Ovary (tissue), 9 donors: ENCODE measurements around the gene LMO7. TPM values are rescaled to one million over a fixed set of nuclear protein-coding genes. Genes with fewer than 3 reads are reported as not detected.

Experiments
- DNase-seq, 5 donors: peaks; one replicate each; pipeline ENCODE4 v3.0.0-alpha.2; 2019 to 2020
- H3K27ac ChIP-seq, 2 donors: fragments of 200-600 bp; one replicate each; pipeline versions ENCODE4 v1.5.1 to v1.8.0; 2019 to 2022
- H3K27me3 ChIP-seq: fragments of 200-600 bp; one replicate; pipeline ENCODE4 v1.8.0; 2022
- H3K36me3 ChIP-seq: fragments of 200-600 bp; sonication (generic); one replicate; pipeline ENCODE4 v1.5.1; 2019
- H3K4me1 ChIP-seq: one replicate; pipeline ENCODE4 v1.8.1; 2013; ENCODE audit warnings: mild to moderate bottlenecking, moderate library complexity; ENCODE audit not compliant: insufficient read depth
- H3K4me3 ChIP-seq: fragments of 200-600 bp; sonication (generic); one replicate; pipeline ENCODE4 v1.5.1; 2017
- H3K9me3 ChIP-seq, 2 donors: fragments of 200-600 bp in 1 of 2; sonication (generic) in 1 of 2; one replicate each; pipeline versions ENCODE4 v1.5.1 to v1.8.1; 2013 to 2019; ENCODE audit warnings: mild to moderate bottlenecking in 1 of 2, moderate library complexity in 1 of 2
- EP300 ChIP-seq: sonication (generic); formaldehyde crosslinking; IDR thresholded peaks from one replicate; pipeline ENCODE4 v1.6.1; 2017; ENCODE audit warnings: antibody characterized with exemption
- POLR2A ChIP-seq: fragments of 450-650 bp; IDR thresholded peaks from one replicate; pipeline ENCODE4 v1.6.1; 2017; ENCODE audit warnings: antibody characterized with exemption, mild to moderate bottlenecking, moderate library complexity
- WGBS, 3 donors: extraction: QIAGEN DNeasy Blood & Tissue Kit in 1 of 3; methylation state at CpG; one replicate each; pipeline versions ENCODE4 v1.1.5 to v1.1.7; 2013 to 2017; 5-methylcytosine and 5-hydroxymethylcytosine counted together
- intact Hi-C, 4 donors: fragments of 100-400 bp; cut with DNase I; formaldehyde crosslinking; loops; one replicate each; pipeline versions ENCODE4 v1.11.0 to v1.15.1; 2022 to 2023
- polyA plus RNA-seq, 2 donors: library from polyadenylated mRNA; stranded (reverse); fragments of 200-250 nt in 1 of 2; fragments of 350-450 nt in 1 of 2; fragmentation: Illumina TruSeq in 1 of 2; extraction: RNeasy Lipid Tissue Mini Kit (QIAGEN cat#74804) in 1 of 2; gene quantifications; one replicate each; pipeline ENCODE4 v1.2.3, GENCODE V29; 2013 to 2014
- total RNA-seq, 7 donors: library from RNA; depleted of rRNA in 2 of 7; stranded (reverse); fragments of >200 nt in 2 of 7; fragmentation: NEBNext Ultra II Directional in 3 of 7; extraction: Animal tissue kit (Norgen Biotek cat#: 25700) in 3 of 7; gene quantifications; one replicate each; pipeline versions ENCODE4 v1.1.0 to v1.2.4, GENCODE V29; 2016 to 2023
- TF ChIP-seq, protein P1 (sequence below), 3 donors: fragments of 450-650 bp in 2 of 3; fragments of 200-600 bp in 1 of 3; IDR thresholded peaks; one replicate each; pipeline versions ENCODE4 v1.5.1 to v1.8.0; 2016 to 2022; ENCODE audit warnings: antibody characterized with exemption in 3 of 3, mild to moderate bottlenecking in 1 of 3
- donor health status: DM: no; HTN: no; CAD: no; lungs with moderate emphysema.
- donor health status: DM: no; HTN: no; CAD: no.
- donor health status: Bipolar disorder and iron deficiency.
- donor health status: DM: yes; HTN: yes; CAD: no.
- donor health status: DM: no; HTN: no; CAD: no.
- donor health status: DM: yes; HTN: yes; CAD: no.

LMO7 gene
- total and polyA plus RNA-seq, 9 donors = 9.6 to 60.7 (median 20.1) TPM

- H3K9me3 ChIP-seq = no peaks in the 10 kb centered on the region
- no peaks in the 10 kb centered on the region for H3K27me3 ChIP-seq
- no peak overlapping the region for H3K4me3 ChIP-seq
- TF ChIP-seq POLR2A = no peak
- no peak for TF ChIP-seq EP300
- TF ChIP-seq, protein P1, sequence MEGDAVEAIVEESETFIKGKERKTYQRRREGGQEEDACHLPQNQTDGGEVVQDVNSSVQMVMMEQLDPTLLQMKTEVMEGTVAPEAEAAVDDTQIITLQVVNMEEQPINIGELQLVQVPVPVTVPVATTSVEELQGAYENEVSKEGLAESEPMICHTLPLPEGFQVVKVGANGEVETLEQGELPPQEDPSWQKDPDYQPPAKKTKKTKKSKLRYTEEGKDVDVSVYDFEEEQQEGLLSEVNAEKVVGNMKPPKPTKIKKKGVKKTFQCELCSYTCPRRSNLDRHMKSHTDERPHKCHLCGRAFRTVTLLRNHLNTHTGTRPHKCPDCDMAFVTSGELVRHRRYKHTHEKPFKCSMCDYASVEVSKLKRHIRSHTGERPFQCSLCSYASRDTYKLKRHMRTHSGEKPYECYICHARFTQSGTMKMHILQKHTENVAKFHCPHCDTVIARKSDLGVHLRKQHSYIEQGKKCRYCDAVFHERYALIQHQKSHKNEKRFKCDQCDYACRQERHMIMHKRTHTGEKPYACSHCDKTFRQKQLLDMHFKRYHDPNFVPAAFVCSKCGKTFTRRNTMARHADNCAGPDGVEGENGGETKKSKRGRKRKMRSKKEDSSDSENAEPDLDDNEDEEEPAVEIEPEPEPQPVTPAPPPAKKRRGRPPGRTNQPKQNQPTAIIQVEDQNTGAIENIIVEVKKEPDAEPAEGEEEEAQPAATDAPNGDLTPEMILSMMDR (IDR thresholded peaks at IDR 0.05) = no peak
- no peak overlapping the region for H3K27ac ChIP-seq
- 94 to 95% (median 94%) methylated on average over 6 of the region's 6 CpGs for WGBS, 3 donors
- intact Hi-C loops = no loop called here
- DNase-seq = no peak
- H3K36me3 ChIP-seq = no peaks in the 10 kb centered on the region
- H3K4me1 ChIP-seq = no peaks in the 10 kb centered on the region
These were observed 4.9 kb downstream of the LMO7 start for GRCh38 chr13:75641026-75641425.

- H3K4me1 ChIP-seq = no peaks in the 10 kb centered on the region
- DNase-seq = no peak
These were observed 7.1 kb downstream of the LMO7 start for GRCh38 chr13:75643182-75643581.

GRCh38 chr13:75643693-75644092, 7.6 kb downstream of the LMO7 start:
- intact Hi-C loops = no loop called here
- TF ChIP-seq POLR2A = no peak
- TF ChIP-seq EP300 = no peak
- TF ChIP-seq, protein P1 (IDR thresholded peaks at IDR 0.05) = no peak
- Histone ChIP-seq H3K36me3 (no peaks in the 10 kb centered on the region), H3K4me1 (no peaks in the 10 kb centered on the region), H3K9me3 (no peaks in the 10 kb centered on the region), H3K27me3 (no peaks in the 10 kb centered on the region), H3K27ac (no peak overlapping the region), H3K4me3 (no peak overlapping the region)
- DNase-seq = no peak

More at GRCh38 chr13:75643182-75643581, 7.1 kb downstream of the LMO7 start:
- no peaks in the 10 kb centered on the region for H3K36me3 ChIP-seq
- no peak overlapping the region for H3K4me3 ChIP-seq
- 53 to 89% (median 79%) methylated on average over 1 of the region's 1 CpG for WGBS, 3 donors
- no peak for TF ChIP-seq POLR2A
- TF ChIP-seq, protein P1 (IDR thresholded peaks at IDR 0.05) = no peak
- no peak for TF ChIP-seq EP300
- no peaks in the 10 kb centered on the region for H3K9me3 ChIP-seq
- H3K27ac ChIP-seq = no peak overlapping the region
- intact Hi-C loops = no loop called here
- no peaks in the 10 kb centered on the region for H3K27me3 ChIP-seq

GRCh38 chr13:75645141-75645540, 9.0 kb downstream of the LMO7 start:
- no peaks in the 10 kb centered on the region for H3K9me3 ChIP-seq
- no peaks in the 10 kb centered on the region for H3K36me3 ChIP-seq
- WGBS, 3 donors = 83 to 88% (median 85%) methylated on average over 3 of the region's 3 CpGs
- TF ChIP-seq, protein P1 (IDR thresholded peaks at IDR 0.05) = no peak
- TF ChIP-seq EP300 (no peak), POLR2A (no peak)
- no peak overlapping the region for H3K27ac ChIP-seq
- no peak for DNase-seq
- H3K4me1 ChIP-seq = no peaks in the 10 kb centered on the region
- H3K27me3 ChIP-seq = no peaks in the 10 kb centered on the region
- intact Hi-C loops = no loop called here
- H3K4me3 ChIP-seq = no peak overlapping the region
